Neural crest cell (in vitro differentiated cells): ENCODE measurements around the gene PLCB1. TPM values are rescaled to one million over a fixed set of nuclear protein-coding genes. Genes with fewer than 3 reads are reported as not detected.
"Not testable (repeated sequence)": the region's sequence is repeated elsewhere in the genome, so short reads cannot be mapped to it uniquely, and the experiment has no call there.

Experiments
- DNase-seq: peaks from one replicate; pipeline ENCODE4 v3.0.0; 2021; ENCODE audit warnings: low read depth, mixed read lengths, low spot score
- H3K27ac Mint-ChIP-seq: one replicate; pipeline ENCODE4 v1.8.0; 2021; ENCODE audit warnings: mild to moderate bottlenecking, mixed read lengths; ENCODE audit not compliant: unreplicated experiment
- H3K27me3 Mint-ChIP-seq: 2 replicates; pipeline ENCODE4 v1.8.0; 2021; ENCODE audit warnings: low read depth, mild to moderate bottlenecking, mixed read lengths
- H3K36me3 Mint-ChIP-seq: 2 replicates; pipeline ENCODE4 v1.8.0; 2021; ENCODE audit warnings: low read depth, mild to moderate bottlenecking, mixed read lengths
- H3K4me1 Mint-ChIP-seq: 2 replicates; pipeline ENCODE4 v1.8.0; 2021; ENCODE audit warnings: mixed read lengths
- H3K4me3 Mint-ChIP-seq: one replicate; pipeline ENCODE4 v1.8.0; 2021; ENCODE audit warnings: mild to moderate bottlenecking, mixed read lengths
- H3K9me3 Mint-ChIP-seq: 2 replicates; pipeline ENCODE4 v1.8.0; 2021; ENCODE audit warnings: mixed read lengths
- CTCF ChIP-seq: fragments of 200-600 bp; sonication (generic); conservative IDR thresholded peaks from 2 replicates; pipeline ENCODE4 v1.5.0; 2021; ENCODE audit warnings: antibody characterized with exemption, mild to moderate bottlenecking
- total RNA-seq: library from RNA; stranded (reverse); gene quantifications from 2 replicates; pipeline ENCODE4 v1.2.1, GENCODE V29; 2021

Gene PLCB1
- total RNA-seq, 1 donor from 2014 or later: 13.7 TPM

- Mint-ChIP-seq H3K9me3 (peaks cover 12% of the 10 kb centered on the region), H3K27ac (no peak overlapping the region), H3K4me1 (peaks cover 6% of the 10 kb centered on the region), H3K27me3 (no peaks in the 10 kb centered on the region), H3K4me3 (no peak overlapping the region), H3K36me3 (no peaks in the 10 kb centered on the region)
- TF ChIP-seq CTCF: no peak
- DNase-seq: no peak
These were observed 243.8 kb downstream of the PLCB1 start for GRCh38 chr20:8375898-8376297.

- DNase-seq: no peak
- no peak overlapping the region for H3K4me3 Mint-ChIP-seq
- H3K4me1 Mint-ChIP-seq: peaks cover 6% of the 10 kb centered on the region
These were observed 244.9 kb downstream of the PLCB1 start for GRCh38 chr20:8376940-8377339.

GRCh38 chr20:8379125-8379524 is 247.1 kb downstream of the PLCB1 start:
- H3K27ac Mint-ChIP-seq, H3K4me1 Mint-ChIP-seq, DNase-seq, H3K4me3 Mint-ChIP-seq, H3K27me3 Mint-ChIP-seq, H3K36me3 Mint-ChIP-seq: not testable (repeated sequence)
- peaks cover 29% of the 10 kb centered on the region for H3K9me3 Mint-ChIP-seq

More at GRCh38 chr20:8376940-8377339, 244.9 kb downstream of the PLCB1 start:
- H3K27ac Mint-ChIP-seq: no peak overlapping the region
- TF ChIP-seq CTCF: no peak
- H3K36me3 Mint-ChIP-seq: no peaks in the 10 kb centered on the region
- H3K27me3 Mint-ChIP-seq: no peaks in the 10 kb centered on the region
- H3K9me3 Mint-ChIP-seq: peaks cover 19% of the 10 kb centered on the region

- DNase-seq: no peak
- no peak for TF ChIP-seq CTCF
- Mint-ChIP-seq H3K4me1 (peaks cover 13% of the 10 kb centered on the region), H3K27ac (no peak overlapping the region), H3K4me3 (no peak overlapping the region), H3K27me3 (no peaks in the 10 kb centered on the region), H3K9me3 (peaks cover 27% of the 10 kb centered on the region), H3K36me3 (peaks cover 5% of the 10 kb centered on the region)
These were observed 253.2 kb downstream of the PLCB1 start for GRCh38 chr20:8385247-8385646.

GRCh38 chr20:8386991-8387390 is 254.9 kb downstream of the PLCB1 start:
- no peaks in the 10 kb centered on the region for H3K27me3 Mint-ChIP-seq
- TF ChIP-seq CTCF: no peak
- peaks cover 5% of the 10 kb centered on the region for H3K36me3 Mint-ChIP-seq
- no peak overlapping the region for H3K27ac Mint-ChIP-seq
- H3K9me3 Mint-ChIP-seq: peaks cover 13% of the 10 kb centered on the region
- H3K4me3 Mint-ChIP-seq: no peak overlapping the region
- no peak for DNase-seq
- peaks cover 13% of the 10 kb centered on the region for H3K4me1 Mint-ChIP-seq

- Mint-ChIP-seq H3K9me3 (peaks cover 10% of the 10 kb centered on the region), H3K36me3 (peaks cover 5% of the 10 kb centered on the region), H3K27me3 (no peaks in the 10 kb centered on the region), H3K4me3 (no peak overlapping the region), H3K27ac (no peak overlapping the region), H3K4me1 (peaks cover 13% of the 10 kb centered on the region)
- TF ChIP-seq CTCF: no peak
- no peak for DNase-seq
These were observed 256.1 kb downstream of the PLCB1 start for GRCh38 chr20:8388141-8388540.
